ENCODE data around the gene MPO.

DNA sequence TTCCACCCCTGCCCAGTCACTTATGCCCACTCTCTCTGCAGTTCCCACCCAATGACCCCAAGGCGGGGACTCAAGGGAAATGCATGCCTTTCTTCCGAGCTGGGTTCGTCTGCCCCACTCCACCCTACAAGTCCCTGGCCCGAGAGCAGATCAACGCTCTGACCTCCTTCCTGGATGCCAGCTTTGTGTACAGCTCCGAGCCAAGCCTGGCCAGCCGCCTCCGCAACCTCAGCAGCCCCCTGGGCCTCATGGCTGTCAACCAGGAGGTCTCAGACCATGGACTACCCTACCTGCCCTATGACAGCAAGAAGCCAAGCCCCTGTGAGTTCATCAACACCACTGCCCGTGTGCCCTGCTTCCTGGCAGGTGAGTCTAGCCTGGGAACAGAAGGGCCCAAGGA, 28.6 kb downstream of the MPO start:
- TF ChIP-seq, protein P1, sequence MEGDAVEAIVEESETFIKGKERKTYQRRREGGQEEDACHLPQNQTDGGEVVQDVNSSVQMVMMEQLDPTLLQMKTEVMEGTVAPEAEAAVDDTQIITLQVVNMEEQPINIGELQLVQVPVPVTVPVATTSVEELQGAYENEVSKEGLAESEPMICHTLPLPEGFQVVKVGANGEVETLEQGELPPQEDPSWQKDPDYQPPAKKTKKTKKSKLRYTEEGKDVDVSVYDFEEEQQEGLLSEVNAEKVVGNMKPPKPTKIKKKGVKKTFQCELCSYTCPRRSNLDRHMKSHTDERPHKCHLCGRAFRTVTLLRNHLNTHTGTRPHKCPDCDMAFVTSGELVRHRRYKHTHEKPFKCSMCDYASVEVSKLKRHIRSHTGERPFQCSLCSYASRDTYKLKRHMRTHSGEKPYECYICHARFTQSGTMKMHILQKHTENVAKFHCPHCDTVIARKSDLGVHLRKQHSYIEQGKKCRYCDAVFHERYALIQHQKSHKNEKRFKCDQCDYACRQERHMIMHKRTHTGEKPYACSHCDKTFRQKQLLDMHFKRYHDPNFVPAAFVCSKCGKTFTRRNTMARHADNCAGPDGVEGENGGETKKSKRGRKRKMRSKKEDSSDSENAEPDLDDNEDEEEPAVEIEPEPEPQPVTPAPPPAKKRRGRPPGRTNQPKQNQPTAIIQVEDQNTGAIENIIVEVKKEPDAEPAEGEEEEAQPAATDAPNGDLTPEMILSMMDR (IDR thresholded peaks at IDR 0.05) = no peak
- TF ChIP-seq PRRX2 (CRISPR knock-in tag; IDR thresholded peaks at IDR 0.05) (no peak), NR1H2 (CRISPR knock-in tag; IDR thresholded peaks at IDR 0.05) (no peak), HMGA2 (CRISPR knock-in tag; IDR thresholded peaks at IDR 0.05) (no peak), ZNF423 (CRISPR knock-in tag; IDR thresholded peaks at IDR 0.05) (no peak), ETV6 (CRISPR knock-in tag; IDR thresholded peaks at IDR 0.05) (no peak), JUN (CRISPR knock-in tag; IDR thresholded peaks at IDR 0.05) (no peak)
- TF ChIP-seq, protein P2, sequence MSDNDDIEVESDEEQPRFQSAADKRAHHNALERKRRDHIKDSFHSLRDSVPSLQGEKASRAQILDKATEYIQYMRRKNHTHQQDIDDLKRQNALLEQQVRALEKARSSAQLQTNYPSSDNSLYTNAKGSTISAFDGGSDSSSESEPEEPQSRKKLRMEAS (CRISPR knock-in tag; IDR thresholded peaks at IDR 0.05) = no peak
- TF ChIP-seq, protein P3, sequence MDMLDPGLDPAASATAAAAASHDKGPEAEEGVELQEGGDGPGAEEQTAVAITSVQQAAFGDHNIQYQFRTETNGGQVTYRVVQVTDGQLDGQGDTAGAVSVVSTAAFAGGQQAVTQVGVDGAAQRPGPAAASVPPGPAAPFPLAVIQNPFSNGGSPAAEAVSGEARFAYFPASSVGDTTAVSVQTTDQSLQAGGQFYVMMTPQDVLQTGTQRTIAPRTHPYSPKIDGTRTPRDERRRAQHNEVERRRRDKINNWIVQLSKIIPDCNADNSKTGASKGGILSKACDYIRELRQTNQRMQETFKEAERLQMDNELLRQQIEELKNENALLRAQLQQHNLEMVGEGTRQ (CRISPR knock-in tag; IDR thresholded peaks at IDR 0.05) = no peak
- TF ChIP-seq, protein P4, sequence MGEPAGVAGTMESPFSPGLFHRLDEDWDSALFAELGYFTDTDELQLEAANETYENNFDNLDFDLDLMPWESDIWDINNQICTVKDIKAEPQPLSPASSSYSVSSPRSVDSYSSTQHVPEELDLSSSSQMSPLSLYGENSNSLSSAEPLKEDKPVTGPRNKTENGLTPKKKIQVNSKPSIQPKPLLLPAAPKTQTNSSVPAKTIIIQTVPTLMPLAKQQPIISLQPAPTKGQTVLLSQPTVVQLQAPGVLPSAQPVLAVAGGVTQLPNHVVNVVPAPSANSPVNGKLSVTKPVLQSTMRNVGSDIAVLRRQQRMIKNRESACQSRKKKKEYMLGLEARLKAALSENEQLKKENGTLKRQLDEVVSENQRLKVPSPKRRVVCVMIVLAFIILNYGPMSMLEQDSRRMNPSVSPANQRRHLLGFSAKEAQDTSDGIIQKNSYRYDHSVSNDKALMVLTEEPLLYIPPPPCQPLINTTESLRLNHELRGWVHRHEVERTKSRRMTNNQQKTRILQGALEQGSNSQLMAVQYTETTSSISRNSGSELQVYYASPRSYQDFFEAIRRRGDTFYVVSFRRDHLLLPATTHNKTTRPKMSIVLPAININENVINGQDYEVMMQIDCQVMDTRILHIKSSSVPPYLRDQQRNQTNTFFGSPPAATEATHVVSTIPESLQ (CRISPR knock-in tag; IDR thresholded peaks at IDR 0.05) = no peak
